GM18909 (cell line): ENCODE data around the gene FSD2.
A peak's percentile ranks its signal among the peaks of the same experiment; 100 is the strongest.

Experiments
- ATAC-seq: cut with Tn5 transposase; IDR thresholded peaks from one replicate; pipeline ENCODE4 v1.9.1; 2021; ENCODE audit warnings: mild to moderate bottlenecking; ENCODE audit not compliant: unreplicated experiment, poor library complexity

Gene FSD2

GRCh38 chr15:82805994-82806406 is at the start of gene FSD2:
FSD2 (minus strand) TSS chr15:82806069; CDS start chr15:82787390, 18,679 bp downstream.
- ATAC-seq, result peak; percentile 61

GRCh38 chr15:82854554-82854953 is 48.7 kb upstream of the FSD2 start:
- no peak for ATAC-seq

GRCh38 chr15:82852941-82853561 is 47.2 kb upstream of the FSD2 start:
- ATAC-seq, result no peak

- ATAC-seq, result no peak
Measured at GRCh38 chr15:82851981-82852511, 46.2 kb upstream of the FSD2 start.

GRCh38 chr15:82851306-82851850 is 45.5 kb upstream of the FSD2 start:
- ATAC-seq, result no peak

- ATAC-seq, result no peak
Measured at GRCh38 chr15:82850731-82851130, 44.9 kb upstream of the FSD2 start.

- ATAC-seq, result peak; percentile 63
Measured at GRCh38 chr15:82849556-82850512, 44.0 kb upstream of the FSD2 start.

GRCh38 chr15:82848241-82848993 is 42.5 kb upstream of the FSD2 start:
- ATAC-seq, result no peak

GRCh38 chr15:82847703-82848102 is 41.8 kb upstream of the FSD2 start:
- ATAC-seq, result no peak

- ATAC-seq, result no peak
Measured at GRCh38 chr15:82846621-82847020, 40.8 kb upstream of the FSD2 start.

GRCh38 chr15:82845686-82846085 is 39.8 kb upstream of the FSD2 start:
- no peak for ATAC-seq

- ATAC-seq, result no peak
Measured at GRCh38 chr15:82843566-82843965, 37.7 kb upstream of the FSD2 start.

- ATAC-seq, result no peak
Measured at GRCh38 chr15:82840166-82840565, 34.3 kb upstream of the FSD2 start.

GRCh38 chr15:82839136-82839535 is 33.3 kb upstream of the FSD2 start:
- no peak for ATAC-seq

GRCh38 chr15:82838096-82838735 is 32.3 kb upstream of the FSD2 start:
- no peak for ATAC-seq

- ATAC-seq, result no peak
Measured at GRCh38 chr15:82835391-82835917, 29.6 kb upstream of the FSD2 start.

- no peak for ATAC-seq
Measured at GRCh38 chr15:82833362-82833682, 27.5 kb upstream of the FSD2 start.

GRCh38 chr15:82832601-82833361 is 26.9 kb upstream of the FSD2 start:
- ATAC-seq, result peak; percentile 90
